22Rv1 (cell line): ENCODE data around the gene SYNDIG1.

Source experiments
- ZFX ChIP-seq: fragments of 450-650 bp; IDR thresholded peaks from 2 replicates; pipeline ENCODE4 v1.6.1; 2017; ENCODE audit warnings: antibody characterized with exemption, borderline replicate concordance
- TF ChIP-seq, protein P1 (sequence below): fragments of 450-650 bp; IDR thresholded peaks from 2 replicates; pipeline ENCODE4 v1.5.1; 2017; ENCODE audit warnings: mild to moderate bottlenecking

GRCh38 chr20:24491041-24491756 is 21.8 kb downstream of the SYNDIG1 start:
- TF ChIP-seq, protein P1, sequence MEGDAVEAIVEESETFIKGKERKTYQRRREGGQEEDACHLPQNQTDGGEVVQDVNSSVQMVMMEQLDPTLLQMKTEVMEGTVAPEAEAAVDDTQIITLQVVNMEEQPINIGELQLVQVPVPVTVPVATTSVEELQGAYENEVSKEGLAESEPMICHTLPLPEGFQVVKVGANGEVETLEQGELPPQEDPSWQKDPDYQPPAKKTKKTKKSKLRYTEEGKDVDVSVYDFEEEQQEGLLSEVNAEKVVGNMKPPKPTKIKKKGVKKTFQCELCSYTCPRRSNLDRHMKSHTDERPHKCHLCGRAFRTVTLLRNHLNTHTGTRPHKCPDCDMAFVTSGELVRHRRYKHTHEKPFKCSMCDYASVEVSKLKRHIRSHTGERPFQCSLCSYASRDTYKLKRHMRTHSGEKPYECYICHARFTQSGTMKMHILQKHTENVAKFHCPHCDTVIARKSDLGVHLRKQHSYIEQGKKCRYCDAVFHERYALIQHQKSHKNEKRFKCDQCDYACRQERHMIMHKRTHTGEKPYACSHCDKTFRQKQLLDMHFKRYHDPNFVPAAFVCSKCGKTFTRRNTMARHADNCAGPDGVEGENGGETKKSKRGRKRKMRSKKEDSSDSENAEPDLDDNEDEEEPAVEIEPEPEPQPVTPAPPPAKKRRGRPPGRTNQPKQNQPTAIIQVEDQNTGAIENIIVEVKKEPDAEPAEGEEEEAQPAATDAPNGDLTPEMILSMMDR: no peak
- TF ChIP-seq ZFX: no peak
